ENCODE results near the gene ZBTB46. TPM values are rescaled to one million over a fixed set of nuclear protein-coding genes. Genes with fewer than 3 reads are reported as not detected.

Gene ZBTB46
- total RNA-seq, 2 donors from 2014 or later = 9.3 to 9.9 TPM

- no peaks in the 10 kb centered on the region for H3K27me3 ChIP-seq (replicated peaks; ENCODE audit: insufficient read depth)
- no peaks in the 10 kb centered on the region for H3K9me3 ChIP-seq
- no peaks in the 10 kb centered on the region for H3K36me3 ChIP-seq
- H3K27ac ChIP-seq = no peak overlapping the region
- ATAC-seq (ENCODE audit: insufficient number of reproducible peaks, low FRiP score, low read depth) = no peak
- peak; percentile 73 for TF ChIP-seq CTCF (IDR thresholded peaks at IDR 0.05)
- H3K4me1 ChIP-seq (ENCODE audit: control insufficient read depth in 1 of 2, low read depth in 2 of 2) = peaks cover 0 to 10% of the 10 kb centered on the region in 2 donors
- DNase-seq (ENCODE audit: low spot score) = no peak
- peak overlapping the region; percentile 49 for H3K4me3 ChIP-seq
Measured at GRCh38 chr20:63775096-63775978, 55.7 kb downstream of the ZBTB46 start.

GRCh38 chr20:63774306-63774705 lies 56.8 kb downstream of the ZBTB46 start:
- Histone ChIP-seq H3K27me3 (replicated peaks; ENCODE audit: insufficient read depth) (no peaks in the 10 kb centered on the region), H3K4me1 (ENCODE audit: control insufficient read depth in 1 of 2, low read depth in 2 of 2) (peaks cover 0 to 10% of the 10 kb centered on the region in 2 donors), H3K9me3 (no peaks in the 10 kb centered on the region), H3K27ac (no peak overlapping the region), H3K4me3 (no peak overlapping the region), H3K36me3 (no peaks in the 10 kb centered on the region)
- DNase-seq (ENCODE audit: low spot score) (no peak), ATAC-seq (ENCODE audit: insufficient number of reproducible peaks, low FRiP score, low read depth) (no peak)
- no peak for TF ChIP-seq CTCF (IDR thresholded peaks at IDR 0.05)

GRCh38 chr20:63773571-63774241 lies 57.4 kb downstream of the ZBTB46 start:
- no peak for TF ChIP-seq CTCF (IDR thresholded peaks at IDR 0.05)

GRCh38 chr20:63772781-63773518 lies 58.1 kb downstream of the ZBTB46 start:
- peaks cover 0 to 10% of the 10 kb centered on the region in 2 donors for H3K4me1 ChIP-seq (ENCODE audit: control insufficient read depth in 1 of 2, low read depth in 2 of 2)
- no peak for TF ChIP-seq CTCF (IDR thresholded peaks at IDR 0.05)
- H3K4me3 ChIP-seq = no peak overlapping the region
- H3K36me3 ChIP-seq = no peaks in the 10 kb centered on the region
- no peak overlapping the region for H3K27ac ChIP-seq
- DNase-seq (ENCODE audit: low spot score) = no peak
- H3K9me3 ChIP-seq = no peaks in the 10 kb centered on the region
- no peak for ATAC-seq (ENCODE audit: insufficient number of reproducible peaks, low FRiP score, low read depth)
- no peaks in the 10 kb centered on the region for H3K27me3 ChIP-seq (replicated peaks; ENCODE audit: insufficient read depth)

More at GRCh38 chr20:63773571-63774241, 57.4 kb downstream of the ZBTB46 start:
- Histone ChIP-seq H3K4me1 (ENCODE audit: control insufficient read depth in 1 of 2, low read depth in 2 of 2) (peaks cover 0 to 10% of the 10 kb centered on the region in 2 donors), H3K4me3 (no peak overlapping the region), H3K27me3 (replicated peaks; ENCODE audit: insufficient read depth) (no peaks in the 10 kb centered on the region), H3K36me3 (no peaks in the 10 kb centered on the region), H3K27ac (no peak overlapping the region), H3K9me3 (no peaks in the 10 kb centered on the region)
- ATAC-seq (ENCODE audit: insufficient number of reproducible peaks, low FRiP score, low read depth) (no peak), DNase-seq (ENCODE audit: low spot score) (no peak)
